HepG2 (cell line): ENCODE results near the gene CAMTA1. TPM values are rescaled to one million over a fixed set of nuclear protein-coding genes. Genes with fewer than 3 reads are reported as not detected.

Experiments used
- ATAC-seq: fragments of 200-7000 bp; cut with Tn5 transposase; 3 replicates; pipeline ENCODE4 v1.9.1; 2020; ENCODE audit warnings: mild to moderate bottlenecking, moderate library complexity
- BruUV-seq: library from RNA; stranded (reverse); fragments of 400-500 nt; replicated peaks from 2 replicates; lab custom pipeline; 2021; lab: Mats Ljungman, UMichigan
- CTCF ChIA-PET: fragments of 300-600 bp; formaldehyde crosslinking; extraction: SDS; loops from one replicate; lab custom pipeline; 2021; ENCODE audit warnings: low total read pairs, inconsistent platforms, low intra/inter-chr PET ratio; lab: Yijun Ruan, JAX
- POLR2A ChIA-PET: fragments of 350-600 bp; sonication (Branson Sonifier 250); formaldehyde crosslinking; loops from one replicate; lab custom pipeline; 2020; ENCODE audit warnings: antibody characterized with exemption, inconsistent platforms; lab: Yijun Ruan, JAX
- DNase-seq: peaks from one replicate; pipeline ENCODE4 v3.0.0-alpha.2; 2015; ENCODE audit warnings: low spot score
- FAIRE-seq: peaks from 3 replicates; lab custom pipeline; 2011; peaks lifted over from hg19 to GRCh38; lab: Jason Lieb, UNC
- H2AFZ ChIP-seq: one replicate; pipeline ENCODE4 v1.6.1; 2011; ENCODE audit warnings: low read length, inconsistent platforms
- H3K27ac ChIP-seq: fragments of 300-600 bp; 3 replicates; pipeline ENCODE4 v1.8.0; 2011; ENCODE audit warnings: mixed run types, mild to moderate bottlenecking, mixed read lengths, low read length, inconsistent platforms; ENCODE audit not compliant: insufficient read depth; ENCODE audit errors: extremely low read length
- H3K27me3 ChIP-seq, 2 experiments: fragments of 200-600 bp in 1 of 2; 2 replicates in 1 of 2; 3 replicates in 1 of 2; pipeline versions ENCODE4 v1.6.0 to v1.8.0; 2011; ENCODE audit warnings: low read length in 2 of 2, mild to moderate bottlenecking in 2 of 2, moderate library complexity in 2 of 2, inconsistent platforms in 1 of 2; ENCODE audit not compliant: insufficient read depth in 2 of 2, control insufficient read depth in 1 of 2
- H3K36me3 ChIP-seq, 2 experiments: fragments of 200-600 bp in 1 of 2; replicated peaks in 1 of 2; 2 replicates in 1 of 2; 3 replicates in 1 of 2; pipeline versions ENCODE4 v1.5.1 to v1.8.0; 2011; ENCODE audit warnings: low read length in 2 of 2, inconsistent platforms in 1 of 2; ENCODE audit not compliant: insufficient read depth in 2 of 2, control insufficient read depth in 1 of 2
- H3K4me1 ChIP-seq: 2 replicates; pipeline ENCODE4 v1.5.1; 2012; ENCODE audit warnings: low read length, inconsistent platforms; ENCODE audit not compliant: insufficient read depth
- H3K4me2 ChIP-seq: 2 replicates; pipeline ENCODE4 v1.6.0; 2011; ENCODE audit warnings: low read depth, low read length, inconsistent platforms
- H3K4me3 ChIP-seq, 3 experiments: fragments of 200-600 bp in 1 of 3; sonication (generic), shearing (Covaris generic) in 1 of 3; replicated peaks in 1 of 3; 2 replicates each; pipeline ENCODE4 v1.5.1; 2011 to 2016; ENCODE audit warnings: low read length in 3 of 3, inconsistent platforms in 2 of 3, low read depth in 2 of 3, mild to moderate bottlenecking in 2 of 3, control low read depth in 1 of 3, mixed read lengths in 1 of 3; ENCODE audit not compliant: insufficient read depth in 1 of 3
- H3K79me2 ChIP-seq: one replicate; pipeline ENCODE4 v1.6.1; 2011; ENCODE audit warnings: low read length, inconsistent platforms; ENCODE audit not compliant: insufficient read depth
- H3K9ac ChIP-seq: 2 replicates; pipeline ENCODE4 v1.6.0; 2011; ENCODE audit warnings: mild to moderate bottlenecking, low read depth, low read length, inconsistent platforms; ENCODE audit not compliant: insufficient read depth
- H3K9me3 ChIP-seq: 2 replicates; pipeline ENCODE4 v1.5.1; 2012; ENCODE audit warnings: mild to moderate bottlenecking, low read length
- H4K20me1 ChIP-seq: 2 replicates; pipeline ENCODE4 v1.6.0; 2011; ENCODE audit warnings: inconsistent platforms, mild to moderate bottlenecking, low read length, moderate library complexity; ENCODE audit not compliant: insufficient read depth
- CEBPB ChIP-seq: IDR thresholded peaks from 2 replicates; pipeline ENCODE4 v1.6.1; 2011; ENCODE audit warnings: low read depth, low read length, improper control_type of control experiment, borderline replicate concordance
- DPF2 ChIP-seq: sonication (generic); formaldehyde crosslinking; IDR thresholded peaks from 2 replicates; pipeline ENCODE4 v1.4.0; 2020; ENCODE audit warnings: mild to moderate bottlenecking, low read depth, missing genetic modification reagents, borderline replicate concordance
- GABPA ChIP-seq, 2 experiments: IDR thresholded peaks; 2 replicates each; pipeline ENCODE4 v1.6.1; 2011 to 2016; ENCODE audit warnings: low read depth in 2 of 2, low read length in 1 of 2, missing biosample characterization in 1 of 2, missing genetic modification characterization in 1 of 2
- GFI1 ChIP-seq: sonication (generic); formaldehyde crosslinking; IDR thresholded peaks from 2 replicates; pipeline ENCODE4 v1.5.0; 2020; ENCODE audit warnings: missing genetic modification reagents, mild to moderate bottlenecking, borderline replicate concordance
- GLMP ChIP-seq: sonication (generic); formaldehyde crosslinking; IDR thresholded peaks from 2 replicates; pipeline ENCODE4 v1.9.0; 2021; ENCODE audit warnings: missing genetic modification reagents, mild to moderate bottlenecking, borderline replicate concordance
- RAD21 ChIP-seq: fragments of 450-650 bp; formaldehyde crosslinking; IDR thresholded peaks from 2 replicates; pipeline ENCODE4 v1.5.0; 2020; ENCODE audit warnings: mild to moderate bottlenecking
- UBTF ChIP-seq: sonication (generic); formaldehyde crosslinking; IDR thresholded peaks from 2 replicates; pipeline ENCODE4 v1.4.0; 2020; ENCODE audit warnings: mild to moderate bottlenecking, missing genetic modification reagents
- ZEB1 ChIP-seq: IDR thresholded peaks from 2 replicates; pipeline ENCODE4 v1.6.1; 2012; ENCODE audit warnings: mild to moderate bottlenecking, low read depth, inconsistent platforms; ENCODE audit not compliant: insufficient replicate concordance
- ZFP1 ChIP-seq: IDR thresholded peaks from 2 replicates; pipeline ENCODE4 v1.6.1; 2016
- ZNF530 ChIP-seq: sonication (generic); formaldehyde crosslinking; IDR thresholded peaks from 2 replicates; pipeline ENCODE4 v1.5.0; 2020; ENCODE audit warnings: low read depth, mild to moderate bottlenecking, missing genetic modification reagents
- WGBS: methylation state at CpG from one replicate; pipeline ENCODE4 v1.1.6; 2017; ENCODE audit warnings: low lambda C conversion rate; 5-methylcytosine and 5-hydroxymethylcytosine counted together
- in situ Hi-C: cut with HindIII; loops from 2 replicates; pipeline ENCODE4 v1.10.0; 2017; ENCODE audit warnings: low pct_unique_long_range_greater_than_20kb; ENCODE audit not compliant: extremely low pct_ligation_motif_present
- intact Hi-C: fragments of 100-400 bp; cut with micrococcal nuclease; formaldehyde crosslinking; loops from one replicate; pipeline ENCODE4 v1.10.0; 2022; ENCODE audit not compliant: unreplicated experiment
- polyA plus RNA-seq, 8 experiments: library from polyadenylated mRNA; depleted of rRNA in 3 of 8; stranded (reverse) in 7 of 8; unstranded in 1 of 8; fragments of >200 nt; fragmentation: Illumina TruSeq in 4 of 8; extraction: Trizol in 4 of 8; gene quantifications; 2 replicates each; pipeline versions ENCODE4 v1.2.1 to v1.2.3, GENCODE V29; 2011 to 2016; ENCODE audit warnings: low read depth in 4 of 8, missing spikeins in 1 of 8, mixed read lengths in 1 of 8; ENCODE audit not compliant: insufficient read depth in 1 of 8
- total RNA-seq, 5 experiments: library from RNA; depleted of rRNA; stranded (reverse); fragments of >200 nt; fragmentation: Illumina TruSeq; extraction: Trizol; gene quantifications; 2 replicates each; pipeline ENCODE4 v1.2.3, GENCODE V29; 2016; ENCODE audit warnings: low read depth in 1 of 5

CAMTA1 gene
- total and polyA plus RNA-seq, 2 of the 13 experiments (the other 11 are each of a cell fraction or from before 2014, with no cell fraction given) = 25.0 to 36.4 TPM

- no peak overlapping the region for H3K4me2 ChIP-seq
- no peak overlapping the region for H3K27ac ChIP-seq
- no peak overlapping the region for H3K9ac ChIP-seq
- no peaks in the 10 kb centered on the region for H3K79me2 ChIP-seq
- intact Hi-C loops (no loop called here), in situ Hi-C loops (no loop called here)
- ChIA-PET CTCF (no interaction called here), POLR2A (no interaction called here)
- no peaks in the 10 kb centered on the region for H3K9me3 ChIP-seq
- no peak overlapping the region for H2AFZ ChIP-seq
- no TSS peak for BruUV-seq
- peaks cover 7 to 46% of the 10 kb centered on the region in 2 experiments; a peak in 4 of 5 replicates for H3K27me3 ChIP-seq
- no peak for TF ChIP-seq UBTF
- no peak for TF ChIP-seq DPF2
- TF ChIP-seq CEBPB = no peak
- no peak for TF ChIP-seq GLMP (CRISPR knock-in tag)
- no peak for TF ChIP-seq ZFP1 (CRISPR knock-in tag)
- no peak for TF ChIP-seq ZNF530 (CRISPR knock-in tag)
- no peak for TF ChIP-seq RAD21
- no peak for TF ChIP-seq ZEB1
- TF ChIP-seq GABPA (IDR thresholded peaks at IDR 0.05; ENCODE audit: low read depth, low read length) = no peak
- no peak for TF ChIP-seq GABPA (CRISPR knock-in tag; IDR thresholded peaks at IDR 0.05; ENCODE audit: low read depth)
- no peak for TF ChIP-seq GFI1 (CRISPR knock-in tag)
- WGBS = 26% methylated on average over 15 of the region's 24 CpGs
- FAIRE-seq (no peak), DNase-seq (no peak), ATAC-seq (no peak)
- no peaks in the 10 kb centered on the region for H4K20me1 ChIP-seq
- H3K4me1 ChIP-seq = 0 out of 2 replicates have a peak, but pooled peaks cover 6% of the 10 kb centered on the region
- H3K36me3 ChIP-seq = no peaks in the 10 kb centered on the region
- H3K4me3 ChIP-seq = no peak overlapping the region
These were observed 749.0 kb downstream of the CAMTA1 start for GRCh38 chr1:7534061-7534825.
